Neural cell (in vitro differentiated cells): ENCODE data around the gene CSNK1E.

Experiments used
- CTCF ChIP-seq: fragments of 450-650 bp; IDR thresholded peaks from 2 replicates; pipeline ENCODE4 v1.5.1; 2014; ENCODE audit warnings: antibody characterized with exemption, mild to moderate bottlenecking, moderate library complexity; ENCODE audit not compliant: poor library complexity, severe bottlenecking
- EZH2 ChIP-seq: fragments of 200-600, 300-800 bp; shearing (Covaris generic), sonication (generic); IDR thresholded peaks from 2 replicates; pipeline ENCODE4 v1.6.1; 2014; ENCODE audit warnings: antibody characterized with exemption, low read length, borderline replicate concordance, mild to moderate bottlenecking; ENCODE audit not compliant: insufficient read depth, poor library complexity, severe bottlenecking
- REST ChIP-seq: IDR thresholded peaks from 2 replicates; pipeline ENCODE4 v1.6.1; 2012; ENCODE audit warnings: borderline replicate concordance
- TAF1 ChIP-seq: IDR thresholded peaks from 2 replicates; pipeline ENCODE4 v1.6.1; 2012; ENCODE audit warnings: low read depth

GRCh38 chr22:38338772-38339379, 21.6 kb upstream of the CSNK1E start:
- TF ChIP-seq CTCF (no peak), EZH2 (no peak), REST (no peak), TAF1 (no peak)
